ENCODE data around the gene GALNT7.

DNA sequence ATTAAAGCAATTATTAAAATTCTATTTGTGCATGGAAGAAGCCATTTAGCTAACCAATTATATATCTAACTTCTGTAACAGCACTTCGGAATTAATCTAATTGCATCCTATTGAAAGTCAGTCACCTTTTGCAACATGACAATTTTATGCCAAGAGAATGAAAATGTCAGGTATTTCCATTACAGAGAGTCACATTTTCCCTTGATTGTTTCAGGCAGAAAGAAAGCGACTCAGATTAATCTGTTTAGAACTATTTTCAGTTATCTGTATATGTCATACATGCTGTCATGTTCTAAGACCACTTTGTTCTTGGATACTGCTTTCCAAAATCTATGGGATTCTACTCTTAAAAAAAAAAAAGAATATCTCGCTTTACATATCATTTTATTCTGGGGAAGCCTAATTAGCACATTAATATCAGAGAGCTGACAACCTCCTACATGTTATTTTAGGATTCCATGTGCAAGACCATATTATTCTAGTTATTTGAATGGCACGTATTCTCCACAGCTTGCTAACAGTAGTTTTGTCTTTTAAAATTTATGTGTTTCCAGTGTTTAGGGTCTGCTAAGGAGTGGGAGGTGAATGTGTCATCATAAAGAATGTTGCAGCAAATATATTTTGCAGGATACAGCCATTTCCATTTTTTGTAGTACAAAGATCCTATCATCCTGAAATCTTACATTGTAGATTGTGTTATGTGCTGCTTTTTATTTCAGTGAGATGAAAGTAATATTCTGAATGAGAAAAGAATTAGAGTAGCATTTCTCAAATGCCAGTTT is 31.7 kb downstream of the GALNT7 start:
- TF ChIP-seq, protein P1, sequence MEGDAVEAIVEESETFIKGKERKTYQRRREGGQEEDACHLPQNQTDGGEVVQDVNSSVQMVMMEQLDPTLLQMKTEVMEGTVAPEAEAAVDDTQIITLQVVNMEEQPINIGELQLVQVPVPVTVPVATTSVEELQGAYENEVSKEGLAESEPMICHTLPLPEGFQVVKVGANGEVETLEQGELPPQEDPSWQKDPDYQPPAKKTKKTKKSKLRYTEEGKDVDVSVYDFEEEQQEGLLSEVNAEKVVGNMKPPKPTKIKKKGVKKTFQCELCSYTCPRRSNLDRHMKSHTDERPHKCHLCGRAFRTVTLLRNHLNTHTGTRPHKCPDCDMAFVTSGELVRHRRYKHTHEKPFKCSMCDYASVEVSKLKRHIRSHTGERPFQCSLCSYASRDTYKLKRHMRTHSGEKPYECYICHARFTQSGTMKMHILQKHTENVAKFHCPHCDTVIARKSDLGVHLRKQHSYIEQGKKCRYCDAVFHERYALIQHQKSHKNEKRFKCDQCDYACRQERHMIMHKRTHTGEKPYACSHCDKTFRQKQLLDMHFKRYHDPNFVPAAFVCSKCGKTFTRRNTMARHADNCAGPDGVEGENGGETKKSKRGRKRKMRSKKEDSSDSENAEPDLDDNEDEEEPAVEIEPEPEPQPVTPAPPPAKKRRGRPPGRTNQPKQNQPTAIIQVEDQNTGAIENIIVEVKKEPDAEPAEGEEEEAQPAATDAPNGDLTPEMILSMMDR (IDR thresholded peaks at IDR 0.05 in 2 of 3, conservative IDR thresholded peaks at IDR 0.05 in 1 of 3; ENCODE audit: control insufficient read depth in 2 of 3, extremely low read depth in 1 of 3, insufficient read depth in 1 of 3, low read depth in 3 of 3, low read length in 3 of 3) = no peak
- TF ChIP-seq BCL11A (IDR thresholded peaks at IDR 0.05; ENCODE audit: low read depth, low read length) = no peak
- TF ChIP-seq, protein P2, sequence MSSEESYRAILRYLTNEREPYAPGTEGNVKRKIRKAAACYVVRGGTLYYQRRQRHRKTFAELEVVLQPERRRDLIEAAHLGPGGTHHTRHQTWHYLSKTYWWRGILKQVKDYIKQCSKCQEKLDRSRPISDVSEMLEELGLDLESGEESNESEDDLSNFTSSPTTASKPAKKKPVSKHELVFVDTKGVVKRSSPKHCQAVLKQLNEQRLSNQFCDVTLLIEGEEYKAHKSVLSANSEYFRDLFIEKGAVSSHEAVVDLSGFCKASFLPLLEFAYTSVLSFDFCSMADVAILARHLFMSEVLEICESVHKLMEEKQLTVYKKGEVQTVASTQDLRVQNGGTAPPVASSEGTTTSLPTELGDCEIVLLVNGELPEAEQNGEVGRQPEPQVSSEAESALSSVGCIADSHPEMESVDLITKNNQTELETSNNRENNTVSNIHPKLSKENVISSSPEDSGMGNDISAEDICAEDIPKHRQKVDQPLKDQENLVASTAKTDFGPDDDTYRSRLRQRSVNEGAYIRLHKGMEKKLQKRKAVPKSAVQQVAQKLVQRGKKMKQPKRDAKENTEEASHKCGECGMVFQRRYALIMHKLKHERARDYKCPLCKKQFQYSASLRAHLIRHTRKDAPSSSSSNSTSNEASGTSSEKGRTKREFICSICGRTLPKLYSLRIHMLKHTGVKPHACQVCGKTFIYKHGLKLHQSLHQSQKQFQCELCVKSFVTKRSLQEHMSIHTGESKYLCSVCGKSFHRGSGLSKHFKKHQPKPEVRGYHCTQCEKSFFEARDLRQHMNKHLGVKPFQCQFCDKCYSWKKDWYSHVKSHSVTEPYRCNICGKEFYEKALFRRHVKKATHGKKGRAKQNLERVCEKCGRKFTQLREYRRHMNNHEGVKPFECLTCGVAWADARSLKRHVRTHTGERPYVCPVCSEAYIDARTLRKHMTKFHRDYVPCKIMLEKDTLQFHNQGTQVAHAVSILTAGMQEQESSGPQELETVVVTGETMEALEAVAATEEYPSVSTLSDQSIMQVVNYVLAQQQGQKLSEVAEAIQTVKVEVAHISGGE (CRISPR knock-in tag; IDR thresholded peaks at IDR 0.05) = no peak
- no peak for TF ChIP-seq EP300 (IDR thresholded peaks at IDR 0.05; ENCODE audit: borderline replicate concordance in 1 of 2, control insufficient read depth in 1 of 2, low read depth in 2 of 2, low read length in 2 of 2)
- TF ChIP-seq CBX5 (IDR thresholded peaks at IDR 0.05; ENCODE audit: low read depth) = no peak
- TF ChIP-seq SMAD1 (IDR thresholded peaks at IDR 0.05; ENCODE audit: low read depth, partially characterized antibody) = no peak
- no peak for TF ChIP-seq FOXM1 (IDR thresholded peaks at IDR 0.05; ENCODE audit: low read depth, low read length)
- TF ChIP-seq RAD21 (IDR thresholded peaks at IDR 0.05; ENCODE audit: insufficient read depth, low read depth, low read length) = no peak
- TF ChIP-seq FOXK2 (IDR thresholded peaks at IDR 0.05) = no peak
- TF ChIP-seq, protein P3, sequence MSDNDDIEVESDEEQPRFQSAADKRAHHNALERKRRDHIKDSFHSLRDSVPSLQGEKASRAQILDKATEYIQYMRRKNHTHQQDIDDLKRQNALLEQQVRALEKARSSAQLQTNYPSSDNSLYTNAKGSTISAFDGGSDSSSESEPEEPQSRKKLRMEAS (IDR thresholded peaks at IDR 0.05; ENCODE audit: low read depth, low read length) = no peak
- no peak for TF ChIP-seq ZNF217 (IDR thresholded peaks at IDR 0.05)
- TF ChIP-seq HDAC2 (IDR thresholded peaks at IDR 0.05) = no peak
- TF ChIP-seq, protein P4, sequence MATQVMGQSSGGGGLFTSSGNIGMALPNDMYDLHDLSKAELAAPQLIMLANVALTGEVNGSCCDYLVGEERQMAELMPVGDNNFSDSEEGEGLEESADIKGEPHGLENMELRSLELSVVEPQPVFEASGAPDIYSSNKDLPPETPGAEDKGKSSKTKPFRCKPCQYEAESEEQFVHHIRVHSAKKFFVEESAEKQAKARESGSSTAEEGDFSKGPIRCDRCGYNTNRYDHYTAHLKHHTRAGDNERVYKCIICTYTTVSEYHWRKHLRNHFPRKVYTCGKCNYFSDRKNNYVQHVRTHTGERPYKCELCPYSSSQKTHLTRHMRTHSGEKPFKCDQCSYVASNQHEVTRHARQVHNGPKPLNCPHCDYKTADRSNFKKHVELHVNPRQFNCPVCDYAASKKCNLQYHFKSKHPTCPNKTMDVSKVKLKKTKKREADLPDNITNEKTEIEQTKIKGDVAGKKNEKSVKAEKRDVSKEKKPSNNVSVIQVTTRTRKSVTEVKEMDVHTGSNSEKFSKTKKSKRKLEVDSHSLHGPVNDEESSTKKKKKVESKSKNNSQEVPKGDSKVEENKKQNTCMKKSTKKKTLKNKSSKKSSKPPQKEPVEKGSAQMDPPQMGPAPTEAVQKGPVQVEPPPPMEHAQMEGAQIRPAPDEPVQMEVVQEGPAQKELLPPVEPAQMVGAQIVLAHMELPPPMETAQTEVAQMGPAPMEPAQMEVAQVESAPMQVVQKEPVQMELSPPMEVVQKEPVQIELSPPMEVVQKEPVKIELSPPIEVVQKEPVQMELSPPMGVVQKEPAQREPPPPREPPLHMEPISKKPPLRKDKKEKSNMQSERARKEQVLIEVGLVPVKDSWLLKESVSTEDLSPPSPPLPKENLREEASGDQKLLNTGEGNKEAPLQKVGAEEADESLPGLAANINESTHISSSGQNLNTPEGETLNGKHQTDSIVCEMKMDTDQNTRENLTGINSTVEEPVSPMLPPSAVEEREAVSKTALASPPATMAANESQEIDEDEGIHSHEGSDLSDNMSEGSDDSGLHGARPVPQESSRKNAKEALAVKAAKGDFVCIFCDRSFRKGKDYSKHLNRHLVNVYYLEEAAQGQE (IDR thresholded peaks at IDR 0.05; ENCODE audit: low read depth, low read length) = no peak
- TF ChIP-seq SIN3A (IDR thresholded peaks at IDR 0.05; ENCODE audit: low read depth, low read length) = no peak

Data from GM12878 (cell line).